ENCODE measurements around the gene GABPB1. TPM values are rescaled to one million over a fixed set of nuclear protein-coding genes. Genes with fewer than 3 reads are reported as not detected.

GABPB1 gene
- total RNA-seq, 1 donor from 2014 or later = 10.8 TPM

Other genes with a start within 250 kb of the GABPB1 start
- gene ATP8B4, start 236.0 kb downstream of the GABPB1 start, total RNA-seq = 3.1 TPM
- gene SLC27A2, start 173.0 kb downstream of the GABPB1 start, total RNA-seq = not detected
- 0.40 TPM for gene HDC, start 89.5 kb downstream of the GABPB1 start, total RNA-seq
- gene USP8, start 69.2 kb upstream of the GABPB1 start, total RNA-seq = 43.3 TPM
- gene USP50, start 191.5 kb upstream of the GABPB1 start, total RNA-seq = not detected